K562 (cell line): Measurements from ENCODE around the gene CLCNKA. TPM values are rescaled to one million over a fixed set of nuclear protein-coding genes. Genes with fewer than 3 reads are reported as not detected.

Source experiments
- CREB1 ChIP-seq, 2 experiments: sonication (generic) in 1 of 2; formaldehyde crosslinking in 1 of 2; IDR thresholded peaks; 2 replicates each; pipeline versions ENCODE4 v1.6.1 to v1.8.0; 2012 to 2022; ENCODE audit warnings: inconsistent platforms in 1 of 2, mild to moderate bottlenecking in 1 of 2, missing genetic modification reagents in 1 of 2, moderate library complexity in 1 of 2
- CTBP1 ChIP-seq: fragments of 450-650 bp; IDR thresholded peaks from 2 replicates; pipeline ENCODE4 v1.6.1; 2016; ENCODE audit warnings: borderline replicate concordance
- DLX4 ChIP-seq: fragments of 250-450 bp; sonication (Bioruptor Pico); IDR thresholded peaks from 2 replicates; pipeline ENCODE4 v1.6.1; 2021; ENCODE audit warnings: mild to moderate bottlenecking
- ESRRA ChIP-seq: fragments of 450-650 bp; IDR thresholded peaks from 2 replicates; pipeline ENCODE4 v1.6.1; 2014; ENCODE audit warnings: low read depth, mild to moderate bottlenecking, moderate library complexity, borderline replicate concordance
- FOXP4 ChIP-seq: sonication (generic); formaldehyde crosslinking; IDR thresholded peaks from 2 replicates; pipeline ENCODE4 v1.8.0; 2022; ENCODE audit warnings: mild to moderate bottlenecking, missing genetic modification reagents, borderline replicate concordance
- MAZ ChIP-seq, 2 experiments: fragments of 450-650 bp in 1 of 2; sonication (generic) in 1 of 2; formaldehyde crosslinking; IDR thresholded peaks in 1 of 2; conservative IDR thresholded peaks in 1 of 2; 2 replicates each; pipeline versions ENCODE4 v1.4.0 to v1.5.0; 2020; ENCODE audit warnings: mild to moderate bottlenecking in 1 of 2, missing genetic modification reagents in 1 of 2
- MTA3 ChIP-seq: fragments of 450-650 bp; formaldehyde crosslinking; IDR thresholded peaks from 2 replicates; pipeline ENCODE4 v1.6.1; 2017; ENCODE audit warnings: mild to moderate bottlenecking, borderline replicate concordance
- PKNOX1 ChIP-seq: fragments of 450-650 bp; IDR thresholded peaks from 2 replicates; pipeline ENCODE4 v1.6.1; 2016
- RBM15 ChIP-seq: fragments of 200-400 bp; formaldehyde crosslinking; IDR thresholded peaks from 2 replicates; pipeline ENCODE4 v1.6.1; 2018; ENCODE audit warnings: mild to moderate bottlenecking, low read length, moderate library complexity; ENCODE audit not compliant: insufficient read depth
- RFX1 ChIP-seq: fragments of 450-650 bp; IDR thresholded peaks from 2 replicates; pipeline ENCODE4 v1.6.1; 2016; ENCODE audit warnings: mild to moderate bottlenecking, moderate library complexity
- TAF1 ChIP-seq: IDR thresholded peaks from 2 replicates; pipeline ENCODE4 v1.6.1; 2011; ENCODE audit warnings: mild to moderate bottlenecking, low read length, moderate library complexity; ENCODE audit not compliant: insufficient read depth, control insufficient read depth, severe bottlenecking; ENCODE audit errors: extremely low read depth
- VEZF1 ChIP-seq: fragments of 200-800 bp; sonication (Bioruptor generic); IDR thresholded peaks from 2 replicates; pipeline ENCODE4 v1.6.1; 2017; ENCODE audit warnings: missing genetic modification characterization, missing compliant biosample characterization
- YY1 ChIP-seq, 3 experiments: IDR thresholded peaks; 2 replicates each; pipeline ENCODE4 v1.6.1; 2011; ENCODE audit warnings: low read length in 2 of 3, mild to moderate bottlenecking in 2 of 3, moderate library complexity in 2 of 3, borderline replicate concordance in 1 of 3, control low read depth in 1 of 3, low read depth in 1 of 3; ENCODE audit not compliant: insufficient read depth in 3 of 3, insufficient replicate concordance in 2 of 3, control insufficient read depth in 1 of 3, insufficient read length in 1 of 3; ENCODE audit errors: extremely low read depth in 1 of 3
- ZNF384 ChIP-seq: IDR thresholded peaks from 2 replicates; pipeline ENCODE4 v1.6.1; 2012; ENCODE audit warnings: low read depth, low read length, improper control_type of control experiment
- ZNF449 ChIP-seq: fragments of 250-450 bp; sonication (Bioruptor Pico); IDR thresholded peaks from 2 replicates; pipeline ENCODE4 v1.8.0; 2022; ENCODE audit warnings: moderate library complexity, mild to moderate bottlenecking, inconsistent platforms
- polyA plus RNA-seq, 8 experiments: library from polyadenylated mRNA; depleted of rRNA in 4 of 8; stranded (reverse) in 5 of 8; unstranded in 3 of 8; fragments of >200 nt; fragmentation: Nextera tagmentation in 2 of 8; fragmentation: Illumina TruSeq in 1 of 8; extraction: Ambion mirVana in 2 of 8; extraction: Trizol in 1 of 8; gene quantifications; 2 replicates each; pipeline versions ENCODE4 v1.2.1 to v1.2.3, GENCODE V29; 2011 to 2014; ENCODE audit warnings: inconsistent platforms in 1 of 8, missing spikeins in 1 of 8
- total RNA-seq, 7 experiments: library from RNA; depleted of rRNA in 6 of 7; stranded (reverse); fragments of >200 nt in 6 of 7; fragmentation: Illumina TruSeq in 2 of 7; extraction: Trizol in 2 of 7; gene quantifications; 2 replicates each; pipeline versions ENCODE4 v1.2.1 to v1.2.3, GENCODE V29; 2011 to 2021; ENCODE audit warnings: low replicate concordance in 1 of 7

CLCNKA gene
- total and polyA plus RNA-seq, 9 of the 15 experiments (the other 6 are each of a cell fraction or from before 2014, with no cell fraction given), result 0.03 to 0.37 (median 0.10) TPM; not detected in 3

- TF ChIP-seq CREB1 (IDR thresholded peaks at IDR 0.05), result peak; percentile 97
- TF ChIP-seq CREB1 (CRISPR knock-in tag; IDR thresholded peaks at IDR 0.05), result peak; percentile 97
- peak; percentile 60; the same call in 1 of the 2 replicates for TF ChIP-seq CTBP1
- TF ChIP-seq TAF1, result peak; percentile 14
- TF ChIP-seq PKNOX1, result peak; percentile 81
- no peak for TF ChIP-seq RBM15
- peak in 1 of 3 experiments; percentile 40 for TF ChIP-seq YY1 (IDR thresholded peaks at IDR 0.05; ENCODE audit: borderline replicate concordance in 1 of 3, control insufficient read depth in 1 of 3, extremely low read depth in 1 of 3, insufficient read depth in 3 of 3, insufficient read length in 1 of 3, insufficient replicate concordance in 2 of 3, low read depth in 1 of 3, low read length in 2 of 3)
- no peak for TF ChIP-seq RFX1
- peak in 1 of 2 experiments; percentile 35; a peak in 1 of 4 replicates for TF ChIP-seq MAZ (CRISPR knock-in tag; conservative IDR thresholded peaks at IDR 0.05 in 1 of 2, IDR thresholded peaks at IDR 0.05 in 1 of 2)
- TF ChIP-seq VEZF1 (CRISPR knock-in tag), result no peak
- TF ChIP-seq ZNF449 (CRISPR knock-in tag), result no peak
- 0 out of 2 replicates have a peak, but pooled peaks have one; percentile 52 for TF ChIP-seq FOXP4 (CRISPR knock-in tag)
- no peak for TF ChIP-seq ZNF384
- peak; percentile 88; the same call in 1 of the 2 replicates for TF ChIP-seq MTA3
- no peak for TF ChIP-seq ESRRA
- no peak for TF ChIP-seq DLX4
These were observed 54.4 kb downstream of the CLCNKA start (continued) for GRCh38 chr1:16076031-16076864.
